HG03378 (cell line): ENCODE results near the gene GPR137B.
A peak's percentile ranks its signal among the peaks of the same experiment; 100 is the strongest.

Experiments used
- ATAC-seq: cut with Tn5 transposase; IDR thresholded peaks from one replicate; pipeline ENCODE4 v1.9.1; 2021; ENCODE audit warnings: mild to moderate bottlenecking, moderate library complexity; ENCODE audit not compliant: unreplicated experiment

Gene GPR137B

GRCh38 chr1:236114076-236114747, 28.1 kb upstream of the GPR137B start:
- ATAC-seq, result no peak

- no peak for ATAC-seq
Measured at GRCh38 chr1:236117710-236118109, 24.6 kb upstream of the GPR137B start.

- no peak for ATAC-seq
Measured at GRCh38 chr1:236119943-236120484, 22.3 kb upstream of the GPR137B start.

- ATAC-seq, result peak; percentile 51
Measured at GRCh38 chr1:236120721-236121153, 21.6 kb upstream of the GPR137B start.

- peak; percentile 52 for ATAC-seq
Measured at GRCh38 chr1:236122176-236122575, 20.2 kb upstream of the GPR137B start.

- ATAC-seq, result no peak
Measured at GRCh38 chr1:236123563-236123962, 18.8 kb upstream of the GPR137B start.

- no peak for ATAC-seq
Measured at GRCh38 chr1:236124965-236125364, 17.4 kb upstream of the GPR137B start.

- ATAC-seq, result no peak
Measured at GRCh38 chr1:236127045-236127444, 15.3 kb upstream of the GPR137B start.

- no peak for ATAC-seq
Measured at GRCh38 chr1:236128646-236129178, 13.6 kb upstream of the GPR137B start.

- no peak for ATAC-seq
Measured at GRCh38 chr1:236129306-236129705, 13.0 kb upstream of the GPR137B start.

- no peak for ATAC-seq
Measured at GRCh38 chr1:236130372-236130771, 12.0 kb upstream of the GPR137B start.

- ATAC-seq, result no peak
Measured at GRCh38 chr1:236131916-236132315, 10.4 kb upstream of the GPR137B start.

GRCh38 chr1:236132420-236133046, 9.8 kb upstream of the GPR137B start:
- no peak for ATAC-seq

- ATAC-seq, result no peak
Measured at GRCh38 chr1:236133339-236133738, 9.0 kb upstream of the GPR137B start.

- ATAC-seq, result no peak
Measured at GRCh38 chr1:236133802-236134201, 8.5 kb upstream of the GPR137B start.

- ATAC-seq, result no peak
Measured at GRCh38 chr1:236137285-236137852, 5.0 kb upstream of the GPR137B start.

GRCh38 chr1:236139495-236139894, 2.8 kb upstream of the GPR137B start:
- ATAC-seq, result no peak

GRCh38 chr1:236140705-236141446, 1.5 kb upstream of the GPR137B start:
- ATAC-seq, result no peak

GRCh38 chr1:236141447-236142252, 689 bp upstream of the GPR137B start:
- no peak for ATAC-seq
